Stimulated activated CD8-positive, alpha-beta memory T cell treated with anti-CD3 and anti-CD28 coated beads, Interleukin-12 subunit alpha, Interleukin-12 subunit beta, amount 100 ng/mL, for 1 hour (primary cell): ENCODE measurements around the gene RPL19.

Experiments used
- DNase-seq: peaks from one replicate; pipeline ENCODE4 v3.0.0-alpha.2; 2020; ENCODE audit warnings: low read depth

RPL19 gene

DNA sequence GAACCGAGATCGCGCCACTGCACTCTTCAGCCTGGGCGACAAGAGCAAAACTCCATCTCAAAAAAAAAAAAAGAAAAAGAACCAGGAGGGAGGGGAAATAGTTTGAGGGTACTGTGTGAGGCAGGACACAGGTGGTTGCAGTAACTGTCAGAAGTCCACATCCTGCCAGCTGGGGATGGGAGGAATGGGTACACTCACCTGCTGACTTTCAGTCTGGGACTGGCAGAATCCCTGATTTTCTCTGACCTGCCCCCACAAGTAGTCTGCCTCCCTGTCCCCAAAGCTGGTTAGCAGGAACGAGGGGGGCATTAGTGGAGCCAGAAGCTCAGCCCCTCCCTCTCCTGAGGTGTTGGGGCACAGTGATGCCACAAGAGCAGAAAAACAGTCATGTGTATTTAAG, 27.0 kb upstream of the RPL19 start:
- DNase-seq, result no peak

DNA sequence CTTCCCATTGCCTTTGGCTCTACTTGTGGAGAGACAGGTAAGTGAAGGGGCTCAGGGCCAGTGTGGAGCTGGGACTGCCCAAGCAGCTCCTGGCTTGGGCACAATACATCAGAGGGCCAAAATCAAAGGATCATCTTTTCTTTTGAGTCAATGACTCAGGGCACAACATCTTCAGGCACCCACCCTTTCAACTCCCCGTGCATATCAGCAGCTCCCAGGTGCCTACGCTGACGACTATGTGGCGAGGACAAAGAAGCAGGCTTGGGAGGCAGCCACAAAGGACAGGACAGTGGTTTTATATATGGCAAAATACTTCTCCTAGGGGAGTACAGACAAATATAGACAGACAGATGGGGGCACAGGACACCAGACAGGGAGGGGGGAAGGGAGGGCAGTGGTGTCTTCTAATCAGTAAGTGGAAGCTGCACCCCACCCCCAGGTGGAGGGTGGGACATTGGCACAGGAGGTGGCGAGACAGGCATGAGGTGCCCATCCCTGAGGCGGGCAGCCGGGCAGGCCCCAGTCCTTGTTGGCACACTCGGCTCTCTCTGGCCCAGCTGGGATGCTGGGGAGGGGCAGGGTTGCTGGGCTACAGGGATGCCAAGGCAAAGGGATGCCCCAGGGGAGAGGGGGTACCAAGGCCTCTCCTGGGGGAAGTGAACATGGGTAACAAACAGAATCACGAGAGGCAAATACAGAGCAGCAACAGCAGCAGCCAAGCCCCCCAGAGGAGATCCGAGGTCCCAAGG, 26.4 kb upstream of the RPL19 start:
- DNase-seq, result no peak

- peak; percentile 76 for DNase-seq
These were observed 25.0 kb upstream of the RPL19 start for GRCh38 chr17:39174920-39175694.

DNA sequence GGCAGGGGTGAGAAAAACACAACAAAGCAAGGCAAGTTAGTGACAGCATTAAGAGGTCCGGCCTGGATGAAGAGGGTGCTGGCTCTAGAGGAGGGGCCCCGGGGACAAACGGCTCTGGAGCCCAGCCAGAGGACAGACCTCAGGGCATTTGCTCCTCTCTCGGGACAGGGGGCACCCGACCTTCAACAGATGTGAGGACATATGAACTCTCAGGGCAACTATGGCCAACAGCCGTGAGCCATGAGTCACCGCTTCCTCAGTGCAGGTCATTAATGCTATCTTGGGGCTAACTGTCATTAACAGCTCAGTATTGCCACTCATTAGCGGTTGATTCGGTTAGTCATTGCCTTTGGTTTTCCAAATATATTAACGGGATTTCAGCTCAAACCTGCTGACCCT, 24.4 kb upstream of the RPL19 start:
- DNase-seq, result no peak

DNA sequence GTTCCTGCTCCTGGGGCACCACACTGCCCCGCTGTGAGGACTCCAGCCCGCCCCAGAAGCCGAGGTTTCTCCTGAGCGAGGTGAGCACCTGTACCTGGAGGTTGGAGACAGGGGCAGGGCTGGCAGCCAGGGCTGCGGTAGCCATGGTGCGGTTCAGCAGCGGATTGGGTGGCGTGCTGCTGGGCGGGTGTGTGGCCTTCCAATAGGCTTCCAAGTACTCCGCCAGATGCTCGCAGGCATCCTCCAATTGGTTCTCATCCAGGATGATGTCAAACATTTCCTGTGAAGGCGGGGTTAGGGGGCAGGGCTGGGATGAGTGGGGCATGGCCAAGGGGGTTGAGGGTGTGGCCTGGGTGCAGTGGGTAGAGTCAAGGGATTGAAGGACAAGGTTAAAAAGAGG, 22.8 kb upstream of the RPL19 start:
- no peak for DNase-seq

- no peak for DNase-seq
These were observed 21.5 kb upstream of the RPL19 start for GRCh38 chr17:39178536-39178935.

GRCh38 chr17:39181303-39181702, 18.8 kb upstream of the RPL19 start:
- DNase-seq, result no peak

DNA sequence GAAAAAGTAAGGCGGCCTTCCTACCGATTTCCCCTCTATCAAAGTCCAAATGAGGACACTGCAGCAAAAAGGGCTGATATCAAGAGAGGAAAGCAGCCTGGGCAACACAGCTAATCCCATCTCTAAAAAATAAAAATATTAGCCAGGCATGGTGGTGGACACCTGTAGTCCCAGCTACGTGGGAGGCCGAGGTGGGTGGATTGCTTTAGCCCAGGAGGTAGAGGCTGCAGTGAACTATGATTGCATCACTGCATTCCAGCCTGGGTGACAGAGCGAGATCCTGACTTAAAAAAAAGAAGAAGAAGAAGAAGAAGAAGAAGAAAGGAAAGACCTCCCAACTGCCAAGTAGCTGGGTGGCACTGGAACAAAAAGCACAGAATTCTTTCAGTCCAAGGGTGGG, 17.0 kb upstream of the RPL19 start:
- DNase-seq, result no peak

GRCh38 chr17:39183720-39184119, 16.4 kb upstream of the RPL19 start:
- no peak for DNase-seq

DNA sequence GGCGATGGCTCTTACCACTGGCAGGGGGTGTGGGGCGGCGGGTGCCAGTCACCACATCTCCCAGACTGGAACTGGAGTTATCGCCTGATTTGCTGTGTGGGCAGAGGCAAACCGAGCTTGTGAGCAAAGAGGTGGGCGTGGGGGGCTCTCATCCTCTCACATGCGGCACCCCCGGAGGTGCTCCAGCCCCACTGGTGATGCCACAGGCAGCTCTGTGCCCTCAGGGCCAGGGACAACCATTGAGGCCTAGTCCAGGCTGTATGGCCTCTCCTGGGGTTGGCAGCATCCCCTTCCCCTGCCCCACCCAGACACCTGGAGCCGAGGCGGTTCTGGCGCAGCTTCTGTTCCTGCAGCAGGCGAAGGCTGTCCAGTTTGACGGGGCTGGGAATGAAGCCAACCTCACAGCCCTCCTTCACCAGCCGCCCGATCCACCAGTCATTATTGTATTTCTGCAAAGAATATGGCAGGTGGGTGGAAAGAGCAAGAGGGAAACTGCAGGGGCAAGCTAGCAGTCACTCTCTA, 13.5 kb upstream of the RPL19 start:
- DNase-seq, result no peak

DNA sequence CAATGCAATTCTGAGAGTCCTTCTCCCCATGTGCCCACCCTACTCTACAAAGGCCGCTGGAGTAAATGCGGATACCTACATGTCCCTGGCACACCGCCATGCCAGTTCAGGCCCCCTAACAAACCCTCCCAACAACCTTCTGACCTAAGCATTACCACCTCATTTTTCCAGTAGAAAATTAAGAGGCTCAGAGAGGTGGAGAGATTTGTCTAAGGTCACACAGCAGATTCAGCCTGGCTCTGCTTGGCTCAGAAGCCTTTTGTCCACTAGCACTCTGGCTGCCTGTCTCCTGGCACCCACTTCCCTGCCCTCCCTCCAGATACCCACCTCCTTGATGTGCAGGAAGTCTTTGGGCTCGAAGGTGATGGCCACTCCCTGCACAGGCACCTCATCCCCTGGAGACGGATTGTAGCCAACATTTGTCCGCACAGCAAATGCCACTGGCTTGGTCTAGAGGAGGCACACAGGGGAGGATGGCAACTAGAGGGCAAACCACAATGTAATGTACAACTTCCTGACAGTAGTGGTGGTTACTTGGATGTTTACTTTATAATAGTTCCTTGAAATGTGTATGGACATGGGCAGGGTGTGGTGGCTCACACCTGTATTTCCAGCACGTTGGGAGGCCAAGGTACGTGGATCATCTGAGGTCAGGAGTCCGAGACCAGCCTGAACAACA, 12.8 kb upstream of the RPL19 start:
- DNase-seq, result no peak

- DNase-seq, result no peak
These were observed 8.2 kb upstream of the RPL19 start for GRCh38 chr17:39191750-39192510.

GRCh38 chr17:39192901-39193300, 7.2 kb upstream of the RPL19 start:
- no peak for DNase-seq

- no peak for DNase-seq
These were observed 6.7 kb upstream of the RPL19 start for GRCh38 chr17:39193346-39193745.

DNA sequence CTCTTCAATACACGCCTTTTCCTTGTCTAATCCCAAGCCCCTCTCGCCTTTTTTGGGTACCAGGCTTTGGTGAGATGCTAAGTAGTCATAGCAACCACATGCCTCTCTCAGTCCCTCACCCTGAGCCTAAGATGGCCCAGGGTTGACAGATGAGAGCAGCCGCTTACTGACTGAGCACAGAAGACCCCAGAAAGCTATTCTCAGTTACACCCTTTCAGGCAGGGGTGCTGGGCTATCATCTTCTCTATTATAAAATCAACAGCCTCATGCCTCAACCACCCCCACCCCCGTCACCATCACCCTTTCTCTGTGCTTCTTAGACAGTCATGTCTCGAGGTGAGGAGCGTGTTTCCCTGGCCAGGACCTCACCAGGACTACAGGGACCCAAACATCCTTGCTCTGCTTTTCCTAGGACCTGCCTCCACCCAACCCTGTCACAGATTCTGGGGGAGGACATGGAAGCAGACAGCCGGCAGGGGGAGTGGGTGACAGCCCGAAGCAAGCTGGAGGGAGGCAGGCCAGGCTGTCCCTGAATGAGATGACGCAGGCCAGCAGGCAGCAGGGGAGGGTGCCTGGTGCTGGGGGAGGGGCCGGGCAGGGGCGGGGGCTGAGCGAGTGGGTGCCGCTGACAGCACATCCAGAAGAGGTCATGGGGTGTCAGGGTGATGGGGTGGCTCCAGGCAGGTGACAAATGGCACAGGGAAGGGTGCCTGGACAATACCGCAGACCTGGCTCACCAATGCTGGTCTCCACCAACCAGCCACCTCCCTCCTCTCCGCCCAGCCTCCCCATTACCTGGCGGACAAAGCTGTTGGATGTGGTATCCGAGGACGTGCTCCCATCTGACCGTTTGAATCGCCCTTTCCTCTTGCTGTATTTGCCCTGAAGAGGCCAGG, 5.7 kb upstream of the RPL19 start:
- DNase-seq, result no peak

- no peak for DNase-seq
These were observed 5.0 kb upstream of the RPL19 start for GRCh38 chr17:39194985-39195524.

GRCh38 chr17:39195568-39196160, 4.4 kb upstream of the RPL19 start:
- DNase-seq, result no peak

DNA sequence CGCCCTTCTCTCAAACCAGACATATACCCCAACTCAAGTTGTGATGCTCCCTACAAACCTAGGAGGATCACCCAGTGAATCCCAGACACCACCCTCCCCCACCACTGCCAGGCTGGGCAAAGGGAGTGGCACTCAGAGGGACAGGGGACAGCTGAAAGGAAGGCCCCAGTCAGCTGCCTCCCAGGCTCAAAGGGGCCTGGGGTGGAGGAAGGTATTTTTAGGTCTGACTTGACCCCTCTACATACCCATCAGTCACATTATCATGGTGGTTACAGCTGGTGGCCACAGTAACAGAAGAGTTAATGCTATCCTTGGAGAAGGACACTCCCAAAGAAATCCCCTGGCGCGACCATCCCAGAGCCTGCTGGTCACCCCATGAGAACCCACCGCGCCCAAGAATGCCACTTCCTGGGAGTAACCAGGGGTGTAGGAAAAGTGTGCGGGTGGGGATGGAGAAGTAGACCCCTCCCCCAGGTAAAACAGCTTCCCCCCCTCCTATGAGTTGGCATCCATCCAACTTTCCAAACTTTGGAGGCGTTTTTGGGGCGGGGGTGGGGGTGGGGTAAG, 3.8 kb upstream of the RPL19 start:
- DNase-seq, result no peak

- DNase-seq, result no peak
These were observed 3.2 kb upstream of the RPL19 start for GRCh38 chr17:39196808-39197291.
